ENCODE measurements around the gene TEX14.
"Not testable (repeated sequence)": the region's sequence is repeated elsewhere in the genome, so short reads cannot be mapped to it uniquely, and the experiment has no call there.

TEX14 gene

GRCh38 chr17:58691701-58692238 lies at the start of gene TEX14:
Gene TEX14, minus strand, starts transcription at chr17:58692045. Its CDS starts 40,044 bp downstream, at chr17:58652001.
- DNase-seq (ENCODE audit: low spot score) = no peak

- no peak for DNase-seq (ENCODE audit: low spot score)
Observed at GRCh38 chr17:58741121-58741625, 49.3 kb upstream of the TEX14 start.

GRCh38 chr17:58734811-58735210 lies 43.0 kb upstream of the TEX14 start:
- DNase-seq (ENCODE audit: low spot score) = no peak

GRCh38 chr17:58734040-58734439 lies 42.2 kb upstream of the TEX14 start:
- DNase-seq (ENCODE audit: low spot score) = no peak

- DNase-seq (ENCODE audit: low spot score) = no peak
Observed at GRCh38 chr17:58730937-58731336, 39.1 kb upstream of the TEX14 start.

- no peak for DNase-seq (ENCODE audit: low spot score)
Observed at GRCh38 chr17:58728798-58729197, 37.0 kb upstream of the TEX14 start.

- DNase-seq (ENCODE audit: low spot score) = no peak
Observed at GRCh38 chr17:58722696-58723095, 30.9 kb upstream of the TEX14 start.

GRCh38 chr17:58722274-58722673 lies 30.4 kb upstream of the TEX14 start:
- DNase-seq (ENCODE audit: low spot score) = no peak

- DNase-seq (ENCODE audit: low spot score) = peak; percentile 27
Observed at GRCh38 chr17:58710948-58711552, 19.2 kb upstream of the TEX14 start.

GRCh38 chr17:58706351-58707140 lies 14.7 kb upstream of the TEX14 start:
- no peak for DNase-seq (ENCODE audit: low spot score)

GRCh38 chr17:58703916-58704286 lies 12.1 kb upstream of the TEX14 start:
- no peak for DNase-seq (ENCODE audit: low spot score)

- no peak for DNase-seq (ENCODE audit: low spot score)
Observed at GRCh38 chr17:58703137-58703915, 11.5 kb upstream of the TEX14 start.

GRCh38 chr17:58702708-58703107 lies 10.9 kb upstream of the TEX14 start:
- DNase-seq (ENCODE audit: low spot score) = no peak

- no peak for DNase-seq (ENCODE audit: low spot score)
Observed at GRCh38 chr17:58702045-58702476, 10.2 kb upstream of the TEX14 start.

- DNase-seq (ENCODE audit: low spot score) = no peak
Observed at GRCh38 chr17:58699771-58700170, 7.9 kb upstream of the TEX14 start.

GRCh38 chr17:58694826-58695225 lies 3.0 kb upstream of the TEX14 start:
- DNase-seq (ENCODE audit: low spot score) = no peak

GRCh38 chr17:58694302-58694701 lies 2.5 kb upstream of the TEX14 start:
- DNase-seq (ENCODE audit: low spot score) = no peak

GRCh38 chr17:58693751-58694150 lies 1.9 kb upstream of the TEX14 start:
- DNase-seq (ENCODE audit: low spot score) = no peak

- DNase-seq (ENCODE audit: low spot score) = no peak
Observed at GRCh38 chr17:58693208-58693607, 1.4 kb upstream of the TEX14 start.

- DNase-seq (ENCODE audit: low spot score) = peak; percentile 90
Observed at GRCh38 chr17:58692239-58693055, 602 bp upstream of the TEX14 start, which contains the start of gene RAD51C. Gene RAD51C, plus strand, starts transcription at chr17:58692602. Its CDS starts 42 bp downstream, at chr17:58692644.

GRCh38 chr17:58690033-58690432 lies 1.8 kb downstream of the TEX14 start:
- DNase-seq (ENCODE audit: low spot score) = not testable (repeated sequence)
